GM19372 (cell line): ENCODE measurements around the gene MYL4.
A peak's percentile ranks its signal among the peaks of the same experiment; 100 is the strongest.
"Not testable (repeated sequence)": the region's sequence is repeated elsewhere in the genome, so short reads cannot be mapped to it uniquely, and the experiment has no call there.

Experiments
- ATAC-seq: cut with Tn5 transposase; IDR thresholded peaks from one replicate; pipeline ENCODE4 v1.9.1; 2021; ENCODE audit warnings: mild to moderate bottlenecking, low read depth, moderate library complexity; ENCODE audit not compliant: unreplicated experiment

MYL4 gene

GRCh38 chr17:47192554-47192953, 16.6 kb upstream of the MYL4 start:
- ATAC-seq = no peak

DNA sequence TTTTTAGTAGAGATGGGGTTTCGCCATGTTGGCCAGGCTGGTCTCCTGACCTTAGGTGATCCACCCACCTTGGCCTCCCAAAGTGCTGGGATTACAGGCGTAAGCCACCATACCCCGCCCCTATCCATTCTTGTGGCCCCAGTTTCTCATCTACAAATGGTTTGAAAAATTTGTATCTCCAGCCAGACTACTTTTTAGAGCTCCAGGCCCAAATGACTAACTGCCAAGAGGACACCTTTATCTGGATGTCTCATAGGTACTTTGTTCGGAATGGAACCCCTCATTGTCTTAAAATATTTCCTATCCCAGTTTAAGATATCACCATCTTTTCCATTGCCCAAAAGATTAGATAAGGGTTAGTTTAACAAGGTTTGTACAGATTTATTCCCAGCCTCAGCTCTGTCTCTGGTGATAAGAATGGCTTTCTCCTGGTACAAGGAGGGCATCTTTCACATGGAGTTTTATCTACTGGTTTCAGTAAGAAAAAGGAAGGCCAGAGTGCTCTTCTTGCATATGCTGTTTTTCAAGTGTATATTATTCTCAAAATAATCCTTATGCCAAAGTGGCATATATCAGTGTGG, 15.1 kb upstream of the MYL4 start:
- no peak for ATAC-seq

DNA sequence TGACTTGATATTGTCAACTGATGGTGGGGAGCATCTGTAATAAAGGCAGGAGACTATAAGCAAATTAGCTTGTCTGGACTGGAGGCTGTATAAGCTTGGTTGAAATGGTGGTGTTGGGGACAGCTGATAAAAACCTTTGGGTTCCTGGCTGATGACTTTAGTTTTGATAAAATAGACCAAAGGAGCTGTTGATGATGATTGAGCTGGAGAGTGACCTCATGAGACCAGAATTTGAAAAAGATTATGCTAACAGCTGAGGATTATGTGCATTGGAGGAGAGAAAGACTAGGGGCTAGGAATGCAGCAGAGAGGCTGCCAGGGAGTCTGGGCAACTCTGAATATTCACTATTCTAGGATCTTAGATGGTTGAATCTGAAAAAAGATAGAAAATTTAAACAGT, 11.3 kb upstream of the MYL4 start:
- no peak for ATAC-seq

GRCh38 chr17:47199627-47200324, 9.4 kb upstream of the MYL4 start:
- no peak for ATAC-seq

DNA sequence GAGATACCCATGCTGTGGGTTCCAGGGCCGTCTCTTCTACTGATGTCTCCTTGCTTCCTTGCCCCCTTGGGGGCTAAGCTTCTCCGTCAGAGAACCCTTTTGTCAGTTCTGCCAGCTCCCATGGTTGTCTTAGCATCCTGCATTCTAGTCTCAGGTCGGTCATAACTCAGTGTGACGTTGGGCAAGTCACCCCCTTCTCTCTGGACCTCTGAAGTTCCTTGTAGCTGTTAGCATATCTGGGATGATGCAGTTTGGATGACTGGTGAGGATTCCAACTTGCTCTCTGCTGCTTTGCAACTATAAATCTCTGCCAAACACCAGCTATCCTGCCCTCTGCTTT, 8.9 kb upstream of the MYL4 start:
- ATAC-seq = no peak

DNA sequence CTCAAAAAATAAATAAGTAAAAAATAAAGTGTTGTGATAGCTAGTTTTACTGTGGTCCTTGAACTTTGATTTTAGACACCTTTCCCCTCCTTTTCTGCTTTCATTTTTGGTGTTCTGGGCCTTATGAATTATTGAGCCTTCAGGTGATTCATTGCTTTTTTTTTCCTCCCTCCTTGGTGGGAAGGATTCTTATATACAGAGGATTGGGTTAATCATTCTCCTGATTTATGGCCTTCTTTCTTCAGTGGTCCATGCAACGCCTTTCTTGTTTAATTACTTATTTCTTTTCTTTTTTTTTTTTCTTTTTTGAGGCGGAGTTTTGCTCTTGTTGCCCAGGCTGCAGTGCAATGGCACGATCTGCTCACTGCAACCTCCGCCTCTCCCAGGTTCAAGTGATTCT, 8.0 kb upstream of the MYL4 start:
- ATAC-seq = no peak

DNA sequence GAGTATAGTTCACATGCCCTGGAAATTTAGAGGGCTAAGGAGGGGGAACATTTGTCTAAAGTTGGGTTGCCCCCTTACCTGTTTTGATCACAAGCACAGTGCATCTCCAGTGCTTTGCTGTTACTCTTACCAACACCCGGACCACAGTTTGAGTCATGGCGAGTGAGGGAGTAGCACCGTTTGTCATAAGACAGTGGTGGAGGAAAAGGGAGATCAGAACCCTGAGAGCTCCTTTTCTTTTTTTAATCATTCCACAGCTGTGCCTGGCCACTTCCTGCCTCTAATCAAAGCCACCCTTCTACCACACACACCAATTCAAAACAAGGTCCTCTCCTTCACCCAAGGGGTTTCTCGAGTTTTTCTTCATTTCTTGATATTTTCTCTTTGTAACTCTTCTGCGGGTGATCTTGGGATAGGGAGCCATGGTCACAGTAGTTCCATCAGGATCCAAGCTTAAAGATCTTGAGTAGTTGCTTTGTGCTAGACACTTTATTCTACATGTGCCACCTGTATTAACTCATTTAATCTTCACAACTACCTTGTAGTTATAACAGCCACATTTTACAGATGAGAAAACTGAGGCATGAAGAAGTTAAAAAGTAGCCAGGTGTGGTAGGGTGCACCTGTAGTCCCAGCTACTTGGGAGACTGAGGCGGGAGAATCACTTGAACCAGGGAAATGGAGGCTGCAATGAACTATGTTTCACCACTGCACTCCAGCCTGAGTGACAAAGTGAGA, 5.0 kb upstream of the MYL4 start:
- no peak for ATAC-seq

DNA sequence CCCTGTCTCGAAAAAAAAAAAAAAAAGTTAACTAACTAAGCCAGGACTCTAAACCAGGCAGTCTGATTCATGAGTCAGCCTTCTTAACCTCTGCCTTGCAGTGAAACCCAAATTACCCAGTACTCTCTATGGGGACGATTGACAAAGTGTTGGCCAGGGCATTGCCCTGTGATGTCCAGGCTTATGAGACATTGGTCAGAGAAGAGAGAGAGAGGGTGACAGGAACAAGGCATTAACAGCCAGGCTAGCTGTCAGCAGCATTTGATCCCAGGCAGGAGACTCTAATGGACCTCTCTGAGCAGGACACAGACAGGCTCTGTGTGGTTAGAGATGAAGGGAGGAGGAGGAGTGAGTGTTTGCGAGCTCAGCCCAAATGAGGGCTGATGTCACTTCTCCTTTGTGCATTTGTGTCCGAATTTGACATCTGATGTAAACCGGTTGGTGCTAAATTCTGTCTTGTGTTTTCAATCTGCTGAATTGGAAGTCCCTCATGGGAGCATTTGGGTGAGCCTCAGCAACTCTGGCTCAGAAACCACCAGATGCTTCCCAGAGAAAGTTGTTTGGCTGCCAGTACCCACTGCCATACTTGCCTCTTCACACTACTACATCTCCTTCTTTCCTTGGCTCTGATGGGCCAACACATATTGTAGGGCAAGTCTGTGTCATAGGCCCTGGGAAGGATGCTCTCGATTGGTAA, 4.3 kb upstream of the MYL4 start:
- ATAC-seq = peak; percentile 51

- peak; percentile 36 for ATAC-seq
Measured at GRCh38 chr17:47205419-47205963, 3.7 kb upstream of the MYL4 start.

DNA sequence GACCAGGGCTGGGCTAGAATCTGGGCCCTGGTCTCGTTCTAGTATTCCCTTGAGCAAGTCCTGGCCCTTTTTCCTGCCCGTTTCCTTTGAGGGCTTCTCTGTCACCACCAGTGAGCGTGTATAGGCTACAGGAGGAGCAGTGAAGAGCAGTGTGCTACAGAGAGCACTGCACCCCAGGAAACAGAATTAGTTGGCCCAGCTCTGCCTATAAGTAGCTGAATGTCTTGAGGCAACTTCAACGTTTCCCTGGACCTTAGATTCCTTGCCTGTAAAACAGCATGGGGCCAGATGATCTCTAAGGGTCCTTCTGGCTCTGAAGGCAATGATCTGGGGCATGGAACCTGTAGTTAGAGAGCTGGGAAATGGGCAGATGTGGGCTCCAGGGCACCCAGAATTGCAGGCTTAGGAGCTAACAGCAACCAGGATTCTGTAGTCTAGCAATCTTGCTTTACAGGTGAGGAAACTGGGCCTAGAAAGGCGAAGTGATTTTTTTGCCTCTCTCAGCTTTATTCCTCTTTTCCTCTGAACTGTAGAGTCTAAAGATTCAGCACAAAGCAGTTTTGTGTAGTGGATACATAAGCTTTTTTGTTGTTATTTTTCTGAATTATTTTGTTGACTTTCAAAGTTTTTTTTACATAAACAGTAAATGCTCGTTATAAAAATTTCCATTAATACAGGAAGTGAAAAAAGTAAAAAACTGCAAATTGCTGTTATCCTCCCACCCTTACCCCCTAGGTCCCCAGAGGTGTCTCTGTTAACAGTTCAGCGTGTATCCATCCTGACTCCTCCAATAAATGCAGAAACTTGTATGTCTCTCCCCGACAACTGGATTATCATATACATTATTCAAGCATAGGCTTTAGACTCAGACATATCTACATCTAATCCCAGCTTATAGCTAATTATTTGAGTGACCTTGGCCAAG, 1.7 kb upstream of the MYL4 start:
- ATAC-seq = no peak

- ATAC-seq = no peak
Measured at GRCh38 chr17:47209499-47209898, 351 bp downstream of the MYL4 start.

GRCh38 chr17:47210105-47210504, 957 bp downstream of the MYL4 start:
- ATAC-seq = no peak

- ATAC-seq = no peak
Measured at GRCh38 chr17:47210779-47211178, 1.6 kb downstream of the MYL4 start.

DNA sequence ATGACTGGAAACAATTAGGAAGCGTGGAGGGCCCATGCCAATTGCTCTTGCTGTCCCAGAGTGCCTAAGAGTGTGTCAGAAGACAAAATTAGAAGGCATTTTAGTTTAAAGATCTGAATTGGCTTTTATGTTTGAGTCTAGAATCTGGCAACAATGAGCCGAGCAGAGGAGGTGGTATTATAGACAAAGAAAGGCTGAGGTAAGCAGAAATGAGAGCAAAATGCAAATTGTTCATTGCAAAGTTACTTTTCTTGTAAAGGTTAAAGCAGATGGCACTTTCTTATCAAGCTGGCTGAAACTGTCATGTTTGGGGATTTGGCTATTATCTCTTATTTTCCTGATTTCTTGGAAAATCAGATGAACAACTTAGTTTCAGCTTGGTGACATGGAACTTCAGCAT, 3.3 kb downstream of the MYL4 start:
- no peak for ATAC-seq

GRCh38 chr17:47213540-47213939, 4.4 kb downstream of the MYL4 start:
- ATAC-seq = no peak

- ATAC-seq = no peak
Measured at GRCh38 chr17:47214931-47215330, 5.8 kb downstream of the MYL4 start.

DNA sequence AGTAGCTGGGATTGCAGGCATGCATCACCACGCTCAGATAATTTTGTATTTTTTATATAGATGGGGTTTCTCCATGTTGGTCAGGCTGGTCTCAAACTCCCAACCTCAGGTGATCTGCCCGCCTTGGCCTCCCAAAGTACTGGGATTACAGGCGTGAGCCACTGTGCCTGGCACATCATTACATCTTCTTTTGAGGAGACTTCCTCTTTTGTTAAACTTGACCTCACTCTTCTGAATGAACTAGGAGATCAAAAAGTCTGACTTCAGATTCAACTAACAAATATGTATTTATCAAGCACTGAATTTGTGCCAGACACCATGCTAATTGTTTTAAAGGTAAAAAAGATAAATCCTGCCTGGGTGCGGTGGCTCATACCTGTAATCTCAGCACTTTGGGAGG, 7.7 kb downstream of the MYL4 start:
- ATAC-seq = not testable (repeated sequence)

- ATAC-seq = not testable (repeated sequence)
Measured at GRCh38 chr17:47217279-47217678, 8.1 kb downstream of the MYL4 start.

GRCh38 chr17:47218896-47219430, 9.8 kb downstream of the MYL4 start:
- ATAC-seq = no peak
